ENCODE measurements around the gene ADRA2B.
"Not testable (repeated sequence)": the region's sequence is repeated elsewhere in the genome, so short reads cannot be mapped to it uniquely, and the experiment has no call there.

ADRA2B gene

GRCh38 chr2:96091711-96092572 is 24.4 kb downstream of the ADRA2B start:
- no peak overlapping the region for H3K27ac ChIP-seq
- DNase-seq (ENCODE audit: low read depth, low spot score), result no peak

GRCh38 chr2:96091141-96091710 is 25.1 kb downstream of the ADRA2B start:
- no peak for DNase-seq (ENCODE audit: low read depth, low spot score)

GRCh38 chr2:96090196-96090926 is 26.0 kb downstream of the ADRA2B start:
- H3K27ac ChIP-seq, result no peak overlapping the region
- no peak for DNase-seq (ENCODE audit: low read depth, low spot score)

More at GRCh38 chr2:96091141-96091710, 25.1 kb downstream of the ADRA2B start:
- H3K27ac ChIP-seq, result no peak overlapping the region

- DNase-seq (ENCODE audit: low read depth, low spot score), result no peak
- H3K27ac ChIP-seq, result no peak overlapping the region
These were observed 26.8 kb downstream of the ADRA2B start for GRCh38 chr2:96089356-96090195.

GRCh38 chr2:96088340-96089335 is 27.7 kb downstream of the ADRA2B start:
- DNase-seq (ENCODE audit: low read depth, low spot score), result no peak
- no peak overlapping the region for H3K27ac ChIP-seq

GRCh38 chr2:96087130-96087529 is 29.2 kb downstream of the ADRA2B start:
- H3K27ac ChIP-seq, result no peak overlapping the region
- DNase-seq (ENCODE audit: low read depth, low spot score), result no peak

GRCh38 chr2:96085541-96086355 is 30.6 kb downstream of the ADRA2B start:
- H3K27ac ChIP-seq, result no peak overlapping the region
- DNase-seq (ENCODE audit: low read depth, low spot score), result no peak

- not testable (repeated sequence) for H3K27ac ChIP-seq; DNase-seq (ENCODE audit: low read depth, low spot score)
These were observed 31.4 kb downstream of the ADRA2B start for GRCh38 chr2:96084858-96085518.

- H3K27ac ChIP-seq, result no peak overlapping the region
- DNase-seq (ENCODE audit: low read depth, low spot score), result no peak
These were observed 32.1 kb downstream of the ADRA2B start for GRCh38 chr2:96083989-96084857.

- H3K27ac ChIP-seq, result no peak overlapping the region
- DNase-seq (ENCODE audit: low read depth, low spot score), result no peak
These were observed 33.1 kb downstream of the ADRA2B start for GRCh38 chr2:96083064-96083939.

- no peak overlapping the region for H3K27ac ChIP-seq
- no peak for DNase-seq (ENCODE audit: low read depth, low spot score)
These were observed 33.9 kb downstream of the ADRA2B start for GRCh38 chr2:96082211-96083063.

- H3K27ac ChIP-seq, result no peak overlapping the region
- no peak for DNase-seq (ENCODE audit: low read depth, low spot score)
These were observed 35.3 kb downstream of the ADRA2B start for GRCh38 chr2:96081042-96081441.

GRCh38 chr2:96075199-96075771 is 41.1 kb downstream of the ADRA2B start:
- no peak overlapping the region for H3K27ac ChIP-seq
- no peak for DNase-seq (ENCODE audit: low read depth, low spot score)

GRCh38 chr2:96074156-96074555 is 42.2 kb downstream of the ADRA2B start:
- DNase-seq (ENCODE audit: low read depth, low spot score), result no peak
- H3K27ac ChIP-seq, result no peak overlapping the region

All from epithelial cell of prostate (primary cell).